GM21576 (cell line): ENCODE measurements around the gene RBFOX2.
"Not testable (repeated sequence)": the region's sequence is repeated elsewhere in the genome, so short reads cannot be mapped to it uniquely, and the experiment has no call there.

Experiments
- ATAC-seq: cut with Tn5 transposase; IDR thresholded peaks from one replicate; pipeline ENCODE4 v1.9.1; 2021; ENCODE audit warnings: mild to moderate bottlenecking, moderate library complexity; ENCODE audit not compliant: unreplicated experiment

The RBFOX2 gene

GRCh38 chr22:35838855-35839576, 189.6 kb downstream of the RBFOX2 start:
- no peak for ATAC-seq

- ATAC-seq, result no peak
Observed at GRCh38 chr22:35837101-35837727, 191.4 kb downstream of the RBFOX2 start.

- no peak for ATAC-seq
Observed at GRCh38 chr22:35835998-35836691, 192.5 kb downstream of the RBFOX2 start.

GRCh38 chr22:35835267-35835997, 193.2 kb downstream of the RBFOX2 start:
- ATAC-seq, result no peak

GRCh38 chr22:35834061-35834460, 194.6 kb downstream of the RBFOX2 start:
- ATAC-seq, result no peak

GRCh38 chr22:35830305-35830704, 198.3 kb downstream of the RBFOX2 start:
- no peak for ATAC-seq

- ATAC-seq, result no peak
Observed at GRCh38 chr22:35824256-35824655, 204.4 kb downstream of the RBFOX2 start.

GRCh38 chr22:35821654-35822053, 207.0 kb downstream of the RBFOX2 start:
- ATAC-seq, result no peak

GRCh38 chr22:35819421-35819820, 209.2 kb downstream of the RBFOX2 start:
- no peak for ATAC-seq

- no peak for ATAC-seq
Observed at GRCh38 chr22:35818897-35819296, 209.7 kb downstream of the RBFOX2 start.

- no peak for ATAC-seq
Observed at GRCh38 chr22:35812600-35812999, 216.0 kb downstream of the RBFOX2 start.

- ATAC-seq, result no peak
Observed at GRCh38 chr22:35811670-35812069, 217.0 kb downstream of the RBFOX2 start.

- no peak for ATAC-seq
Observed at GRCh38 chr22:35809816-35810215, 218.8 kb downstream of the RBFOX2 start.

GRCh38 chr22:35808377-35808776, 220.2 kb downstream of the RBFOX2 start:
- no peak for ATAC-seq

GRCh38 chr22:35806668-35807067, 222.0 kb downstream of the RBFOX2 start:
- not testable (repeated sequence) for ATAC-seq

GRCh38 chr22:35805466-35805865, 223.2 kb downstream of the RBFOX2 start:
- no peak for ATAC-seq

GRCh38 chr22:35804421-35804820, 224.2 kb downstream of the RBFOX2 start:
- no peak for ATAC-seq

GRCh38 chr22:35802885-35803284, 225.7 kb downstream of the RBFOX2 start:
- ATAC-seq, result no peak

- not testable (repeated sequence) for ATAC-seq
Observed at GRCh38 chr22:35801301-35801700, 227.3 kb downstream of the RBFOX2 start.

GRCh38 chr22:35799150-35799549, 229.5 kb downstream of the RBFOX2 start:
- ATAC-seq, result no peak

- no peak for ATAC-seq
Observed at GRCh38 chr22:35797411-35797810, 231.2 kb downstream of the RBFOX2 start.
